NCI-H1092 treated with DMSO at 0.1 percent for 48 hours (cell line): ENCODE data around the gene UCN2.

ENCODE experiments used
- DNase-seq: peaks from one replicate; lab custom pipeline; 2025; lab: John Stamatoyannopoulos, UW

The UCN2 gene

DNA sequence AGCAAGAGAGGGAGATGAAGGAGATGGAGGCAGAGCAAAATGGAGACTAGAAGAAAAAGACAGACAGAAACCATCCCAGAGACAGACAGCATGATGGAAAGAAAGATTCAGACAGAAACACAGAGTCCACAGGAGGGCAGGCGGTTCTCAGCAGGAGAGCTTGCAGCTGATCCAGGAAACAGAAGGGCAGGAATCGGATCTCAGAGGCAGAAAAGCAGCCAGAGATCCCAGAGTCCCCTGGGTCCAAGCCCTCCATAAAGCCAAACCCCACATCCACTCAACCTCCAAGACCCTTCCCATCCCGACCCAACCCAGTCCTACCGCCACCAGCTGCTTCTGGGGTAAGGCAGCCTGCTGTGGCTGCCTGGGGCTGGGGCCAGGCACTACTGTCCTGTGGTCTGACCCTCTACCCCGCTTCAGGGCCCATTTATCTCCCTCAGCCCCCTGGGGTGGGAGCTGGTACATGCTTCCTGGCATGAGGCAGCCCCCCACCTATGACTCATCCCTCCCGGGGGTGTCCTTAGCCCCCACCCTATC is at the start of gene UCN2:
Gene UCN2 (minus strand): TSS at position 400 of the 537 bp plus-strand sequence. CDS start 657 bp downstream, outside the sequence.
- peak; percentile 4 for DNase-seq

- no peak for DNase-seq
Observed at GRCh38 chr3:48612309-48612708, 48.7 kb upstream of the UCN2 start.

DNA sequence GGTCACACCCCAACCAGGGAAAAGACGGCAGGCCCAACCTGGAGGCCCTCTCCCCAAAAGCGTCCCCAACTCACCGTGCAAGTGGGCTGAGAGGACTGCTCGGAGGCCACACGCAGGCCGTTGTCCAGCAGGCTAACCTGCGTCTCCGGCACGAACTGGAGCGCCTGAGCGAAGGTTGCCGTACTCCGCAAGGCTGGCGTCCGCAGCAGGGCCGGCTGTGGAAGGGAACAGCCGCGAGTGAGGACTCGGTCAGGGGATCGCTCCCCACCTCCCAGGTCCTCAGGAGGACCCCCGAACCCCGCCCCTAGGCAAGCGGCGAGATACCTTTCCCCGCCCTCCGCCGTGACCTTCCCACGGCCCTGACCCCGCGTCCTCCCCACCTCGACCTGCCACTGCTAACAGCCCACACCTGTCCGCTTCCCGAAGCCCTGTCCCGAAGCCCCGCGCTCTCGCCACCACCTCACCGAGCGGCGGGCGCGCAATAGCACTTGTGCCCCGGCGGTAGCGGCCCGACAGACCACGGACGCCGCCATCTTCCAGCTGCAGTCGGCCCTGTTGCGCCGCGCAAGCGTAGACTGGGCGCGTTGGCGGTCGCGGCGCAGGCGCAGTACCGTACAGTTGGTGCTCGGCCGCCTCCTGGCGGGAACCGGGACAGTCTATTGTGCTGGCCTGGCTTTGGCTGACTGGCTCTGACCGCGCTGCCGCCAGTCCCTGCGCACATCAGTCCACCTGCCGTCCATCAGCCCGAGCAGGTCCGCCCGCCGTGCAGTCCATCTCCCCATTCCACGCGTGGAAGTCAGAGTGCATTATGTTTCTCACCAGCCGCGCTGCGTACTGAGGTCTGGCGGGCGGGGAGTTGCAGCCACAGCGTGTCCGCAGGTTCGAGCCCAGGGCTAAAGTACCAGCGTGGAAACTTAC is 45.8 kb upstream of the UCN2 start, which contains the start of gene UQCRC1:
Gene UQCRC1 (minus strand): TSS at position 559 of the 918 bp plus-strand sequence. CDS start 26 bp downstream, at position 533.
- DNase-seq: peak; percentile 90

GRCh38 chr3:48607519-48607918 is 43.9 kb upstream of the UCN2 start:
- DNase-seq: no peak

DNA sequence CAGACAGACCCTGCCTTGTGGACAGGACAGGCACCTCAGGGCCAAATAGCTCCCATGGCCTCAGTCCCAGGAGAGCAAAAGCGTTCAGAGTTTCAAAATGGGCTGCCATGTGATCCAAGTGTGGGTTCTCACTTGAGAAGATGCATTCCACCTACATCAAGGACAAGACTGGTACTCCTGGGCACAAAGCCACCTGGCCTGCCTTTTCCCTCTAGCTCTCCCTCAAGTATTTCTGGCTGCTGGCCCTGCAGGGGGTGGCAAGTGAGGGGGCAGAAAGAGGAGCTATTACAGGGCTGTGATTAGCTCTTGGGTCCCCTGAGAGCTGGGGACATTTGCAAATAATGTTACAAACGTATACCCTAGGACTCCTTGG is 38.0 kb upstream of the UCN2 start:
- DNase-seq: no peak

- no peak for DNase-seq
Observed at GRCh38 chr3:48600711-48601621, 37.4 kb upstream of the UCN2 start.

DNA sequence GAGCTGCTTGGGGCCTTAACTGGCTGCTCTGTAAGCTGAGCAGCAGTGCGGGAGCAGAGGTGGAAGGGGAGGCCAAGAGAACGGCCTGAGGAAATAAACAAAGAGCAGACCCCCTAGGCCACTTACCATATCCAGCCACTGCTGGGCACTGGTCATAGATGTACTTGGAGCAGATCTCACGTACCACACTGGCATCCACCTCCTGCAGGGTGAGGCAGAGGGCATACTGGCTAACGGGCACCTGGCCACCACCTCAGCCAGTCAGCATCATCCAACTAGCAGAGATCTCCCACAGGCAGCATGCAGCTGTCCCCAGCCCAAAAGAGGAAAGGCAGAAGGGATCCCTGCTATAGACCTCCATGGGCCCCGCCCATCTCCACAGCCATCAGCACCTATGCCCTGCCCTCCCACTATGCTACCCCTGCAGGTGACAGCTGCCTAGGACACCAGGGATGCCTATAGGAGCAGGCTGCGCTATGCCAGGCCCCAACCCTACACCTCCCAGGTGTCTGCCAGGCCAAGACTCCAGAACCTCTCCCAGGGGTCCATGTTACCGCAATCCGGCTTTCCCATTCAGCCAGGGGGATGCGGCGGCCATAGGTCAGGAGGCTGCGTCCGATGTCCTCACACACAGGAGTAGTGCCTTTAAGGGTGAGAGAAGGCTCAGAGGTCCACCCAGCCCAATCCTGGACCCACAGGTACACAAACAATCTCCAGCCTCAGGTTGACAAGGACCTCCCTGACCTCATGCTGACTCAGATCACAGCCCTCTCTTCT is 36.1 kb upstream of the UCN2 start:
- no peak for DNase-seq

GRCh38 chr3:48599077-48599501 is 35.5 kb upstream of the UCN2 start:
- no peak for DNase-seq

GRCh38 chr3:48598323-48599076 is 34.9 kb upstream of the UCN2 start:
- DNase-seq: no peak

- no peak for DNase-seq
Observed at GRCh38 chr3:48597408-48597800, 33.8 kb upstream of the UCN2 start.

DNA sequence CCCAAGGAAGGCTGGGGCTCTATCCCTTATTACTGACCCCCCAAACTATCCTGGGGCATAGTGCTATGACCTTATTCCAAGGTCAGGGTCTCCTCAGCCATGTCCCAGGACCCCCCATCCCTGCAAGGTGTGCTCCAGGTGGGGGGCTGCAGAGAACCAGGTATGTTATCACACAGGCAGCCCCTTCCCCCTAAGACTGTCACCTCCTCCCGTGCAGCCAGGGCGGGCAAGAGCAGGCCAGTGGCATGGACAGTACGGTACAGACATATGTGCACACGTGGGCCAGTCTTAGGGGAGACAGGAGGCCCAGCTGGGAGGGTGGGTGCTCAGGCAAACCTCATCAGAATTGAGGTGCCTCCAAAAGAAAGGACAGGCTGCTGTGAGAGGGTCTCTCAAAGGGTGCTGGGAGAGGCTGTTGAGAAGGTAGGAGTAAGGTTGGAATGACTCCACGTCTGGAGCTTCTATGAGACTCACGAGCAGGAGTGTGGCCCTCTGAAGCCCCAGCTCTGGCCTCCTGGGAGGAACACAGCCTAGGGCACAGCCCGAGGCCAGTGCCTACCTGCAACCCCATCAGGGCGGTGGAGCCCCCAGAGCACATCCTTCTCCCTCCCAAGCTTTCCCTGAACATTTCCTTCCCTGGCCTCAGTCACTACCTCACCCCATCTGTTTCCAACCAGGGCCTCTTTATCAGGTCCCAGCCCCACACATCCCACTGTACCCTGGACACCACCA is 33.3 kb upstream of the UCN2 start:
- no peak for DNase-seq

- no peak for DNase-seq
Observed at GRCh38 chr3:48596157-48596556, 32.6 kb upstream of the UCN2 start.

DNA sequence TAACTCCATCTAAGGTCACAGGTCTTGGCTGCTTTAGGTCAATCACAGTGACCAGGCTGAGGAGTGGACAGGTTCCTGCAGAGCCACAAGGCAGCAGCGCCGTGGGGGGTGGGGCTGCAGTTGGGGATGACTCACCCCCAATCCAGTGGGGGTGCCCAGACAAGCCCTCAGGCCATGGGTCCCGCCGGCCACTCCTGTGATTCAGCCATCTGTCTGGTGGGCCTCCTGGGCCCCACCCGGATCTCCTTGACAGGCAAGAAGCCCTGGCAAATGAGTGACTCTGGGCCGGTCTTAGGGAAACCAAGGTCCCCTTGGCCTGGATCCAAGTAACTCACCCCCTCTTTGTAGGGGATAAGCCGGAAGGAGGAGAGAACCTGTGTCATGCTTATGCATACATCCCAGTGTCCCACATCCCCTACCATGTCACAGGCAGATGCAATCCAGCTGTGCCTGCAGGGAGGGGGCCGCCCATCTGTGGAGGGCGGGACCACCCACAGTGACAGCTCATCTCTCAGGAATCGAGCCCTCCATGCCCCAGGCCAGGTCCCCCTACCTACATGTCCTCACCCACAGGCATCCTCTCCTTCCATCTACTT is 32.0 kb upstream of the UCN2 start:
- no peak for DNase-seq

GRCh38 chr3:48595075-48595525 is 31.5 kb upstream of the UCN2 start, which contains the start of gene COL7A1:
COL7A1 (minus strand) TSS chr3:48595329; CDS start chr3:48595159, 170 bp downstream.
- no peak for DNase-seq

DNA sequence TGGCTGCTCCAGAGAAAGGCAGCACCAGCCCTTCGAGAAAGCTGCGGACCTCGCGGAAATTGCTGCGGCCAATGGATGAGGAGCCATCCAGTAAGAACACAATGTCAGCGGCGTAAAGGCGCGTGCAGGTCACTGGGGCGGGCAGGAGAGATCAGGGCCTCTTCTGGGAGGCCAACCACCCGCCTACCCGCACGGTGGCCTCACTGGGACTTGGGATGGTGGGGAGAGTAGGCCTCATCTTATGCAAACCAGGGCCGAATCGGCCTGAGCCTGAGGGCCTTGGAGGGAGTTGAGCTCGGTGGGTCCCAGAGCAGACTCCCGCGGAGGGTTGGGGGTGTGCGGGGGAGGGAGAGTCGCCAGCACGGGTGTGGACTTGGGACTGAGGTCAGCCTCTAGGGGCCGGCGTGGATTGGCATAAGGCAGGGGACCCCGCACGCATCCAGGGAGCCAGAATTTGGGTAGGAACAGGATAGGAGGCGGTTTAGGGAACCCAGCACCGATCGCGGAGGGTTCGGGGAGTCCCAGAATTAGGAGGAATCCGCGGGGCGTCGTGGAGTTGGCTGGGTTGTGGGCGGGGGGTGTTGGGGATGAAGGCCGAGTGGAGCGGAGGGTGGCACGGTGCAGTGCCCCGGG is 31.0 kb upstream of the UCN2 start:
- no peak for DNase-seq

- no peak for DNase-seq
Observed at GRCh38 chr3:48593337-48593736, 29.8 kb upstream of the UCN2 start.

DNA sequence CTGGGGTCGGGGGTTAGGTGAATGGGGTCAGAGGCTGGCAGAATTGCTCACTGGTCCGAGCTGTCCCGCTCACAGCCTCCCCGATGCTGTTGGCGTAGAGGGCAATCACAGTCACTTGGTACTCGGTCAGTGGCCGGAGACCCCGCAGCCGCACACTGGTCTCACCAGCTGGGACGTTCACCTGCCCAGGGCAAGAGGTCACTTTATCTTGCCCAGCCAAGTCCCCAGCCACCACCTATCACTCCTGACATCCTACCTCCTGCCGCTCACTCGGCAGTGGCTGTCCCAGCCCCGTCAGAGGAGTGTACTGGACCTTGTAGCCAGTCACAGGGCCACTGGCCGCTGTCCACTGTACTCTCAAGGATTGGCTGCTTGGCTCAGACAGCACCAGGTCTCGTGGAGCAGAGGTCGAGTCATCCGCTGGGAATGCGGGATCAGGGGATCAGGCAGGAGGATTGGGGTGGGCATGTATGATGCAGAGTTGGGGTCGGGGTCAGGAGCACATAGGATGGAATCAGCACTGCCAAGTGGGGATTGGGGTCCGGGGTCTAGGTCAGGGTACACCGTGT is 29.0 kb upstream of the UCN2 start:
- no peak for DNase-seq

GRCh38 chr3:48591886-48592518 is 28.4 kb upstream of the UCN2 start:
- no peak for DNase-seq
